HG03442 (cell line): Measurements from ENCODE around the gene PHF5A.

Experiments used
- ATAC-seq: cut with Tn5 transposase; IDR thresholded peaks from one replicate; pipeline ENCODE4 v1.9.1; 2021; ENCODE audit warnings: mild to moderate bottlenecking, moderate library complexity; ENCODE audit not compliant: unreplicated experiment

Gene PHF5A

DNA sequence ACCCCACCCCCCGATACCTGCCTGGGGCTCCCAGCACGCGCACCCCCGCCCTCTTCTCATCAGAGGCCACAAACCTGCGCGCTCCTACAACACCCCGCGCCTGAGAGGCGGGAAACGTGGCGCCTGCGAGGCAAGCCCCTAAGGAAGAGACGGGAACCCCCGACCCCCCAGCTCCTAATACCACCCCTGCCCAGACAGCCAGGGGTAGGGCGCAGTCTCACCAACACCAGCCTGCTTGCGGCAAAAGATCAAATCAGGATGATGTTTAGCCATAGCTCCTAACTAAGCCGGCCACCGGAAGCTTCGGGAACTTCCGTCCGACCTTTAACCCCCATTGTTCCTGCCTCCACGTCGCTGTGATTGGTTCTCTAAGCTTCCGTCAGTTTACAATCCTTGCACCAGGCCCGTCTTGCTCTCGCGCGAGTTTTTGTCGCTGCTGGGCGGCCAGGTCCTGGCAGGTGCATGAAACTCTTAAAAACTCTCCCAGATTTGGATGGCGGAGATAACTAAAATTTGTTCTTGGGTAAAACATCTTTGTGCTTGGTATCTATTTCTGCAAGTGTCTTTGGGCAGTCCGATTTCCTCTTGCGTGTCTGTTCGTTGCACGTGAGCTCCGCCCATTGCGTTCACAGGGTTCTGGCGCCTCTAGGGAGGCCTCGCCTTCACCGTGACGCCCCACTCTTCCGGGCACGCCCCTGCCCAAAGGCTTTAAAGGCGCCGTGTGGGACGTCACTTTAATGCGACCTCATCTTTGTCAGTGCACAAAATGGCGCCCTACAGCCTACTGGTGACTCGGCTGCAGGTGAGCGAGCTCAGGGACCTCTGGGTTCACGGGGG, at the start of gene PHF5A, which contains the start of gene ACO2:
Gene PHF5A (minus strand): TSS at position 312 of the 837 bp plus-strand sequence. CDS start 39 bp downstream, at position 273.
Gene ACO2 (plus strand): TSS at position 737 of the 837 bp plus-strand sequence. CDS start 30 bp downstream, at position 767.
- peak; percentile 75 for ATAC-seq

DNA sequence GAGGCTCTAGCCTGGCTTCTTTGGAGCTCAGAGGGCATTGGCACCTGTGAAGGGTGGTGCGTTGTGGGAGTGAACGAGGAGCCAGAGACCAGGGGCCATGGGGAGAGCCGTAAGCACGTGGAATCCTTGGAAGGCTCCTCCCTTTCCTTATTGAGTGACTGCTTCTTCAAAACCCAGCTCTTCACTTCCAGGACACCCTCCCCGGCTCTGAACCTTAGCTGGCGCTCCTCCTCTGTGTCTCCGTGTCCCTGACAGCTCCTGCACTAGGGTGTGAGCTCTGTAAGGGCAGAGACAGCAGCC, 49.5 kb upstream of the PHF5A start:
- no peak for ATAC-seq

DNA sequence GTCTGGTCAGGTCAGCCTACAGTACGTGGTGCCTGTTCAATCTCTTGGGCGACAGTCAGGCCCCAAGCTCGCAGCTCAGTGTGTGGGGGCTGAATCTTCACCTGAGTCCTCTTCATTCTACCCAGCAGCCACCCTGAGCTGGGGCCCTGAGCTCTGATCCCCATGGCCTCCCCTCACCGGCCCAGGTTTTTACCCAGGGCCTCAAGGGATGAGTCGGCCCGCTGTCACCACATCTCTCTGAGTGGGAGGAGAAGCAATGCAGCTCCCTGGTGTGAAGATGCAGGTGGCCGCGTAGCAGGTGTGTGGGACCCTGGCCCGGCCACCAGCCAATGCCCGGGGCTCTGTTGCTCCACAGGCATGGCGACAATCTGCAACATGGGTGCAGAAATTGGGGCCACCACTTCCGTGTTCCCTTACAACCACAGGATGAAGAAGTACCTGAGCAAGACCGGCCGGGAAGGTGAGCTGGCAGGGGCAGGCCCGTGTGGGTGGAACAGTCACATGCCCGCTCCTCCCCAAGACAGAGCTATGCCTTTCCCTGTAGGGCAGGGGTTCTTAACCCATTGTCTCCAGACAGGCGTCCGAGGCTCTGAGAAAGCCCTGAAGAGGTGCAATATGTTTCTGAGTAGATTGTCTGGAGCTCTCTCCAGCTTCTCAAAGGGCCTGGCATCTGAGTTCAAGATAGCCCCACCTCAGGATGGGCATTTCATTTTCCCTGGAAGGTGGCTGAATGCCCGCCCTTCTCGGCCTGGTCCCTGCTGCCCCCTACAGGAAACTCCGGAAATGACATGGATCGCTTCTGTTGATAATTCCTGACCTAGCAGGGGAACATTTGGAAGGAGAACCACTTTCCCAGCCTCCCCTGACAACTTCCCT, 48.9 kb upstream of the PHF5A start:
- ATAC-seq: no peak

DNA sequence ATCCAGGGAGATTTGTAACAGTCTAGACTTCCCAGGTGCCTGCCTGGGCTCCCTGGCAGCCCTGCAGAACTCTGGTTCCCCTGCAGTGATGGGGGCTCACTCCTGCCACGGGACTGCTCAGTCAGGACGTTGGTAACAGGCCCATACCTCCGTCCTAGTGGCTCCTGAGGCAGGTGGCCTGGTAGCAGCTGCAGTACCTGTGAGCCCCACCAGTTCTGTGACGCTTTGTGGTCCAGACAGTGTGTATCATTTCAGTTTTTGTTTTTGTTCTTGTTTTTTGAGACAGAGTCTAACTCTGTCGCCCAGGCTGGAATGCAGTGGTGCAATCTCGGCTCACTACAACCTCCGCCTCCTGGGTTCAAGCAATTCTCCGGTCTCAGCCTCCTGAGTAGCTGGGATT, 48.0 kb upstream of the PHF5A start:
- ATAC-seq: no peak

DNA sequence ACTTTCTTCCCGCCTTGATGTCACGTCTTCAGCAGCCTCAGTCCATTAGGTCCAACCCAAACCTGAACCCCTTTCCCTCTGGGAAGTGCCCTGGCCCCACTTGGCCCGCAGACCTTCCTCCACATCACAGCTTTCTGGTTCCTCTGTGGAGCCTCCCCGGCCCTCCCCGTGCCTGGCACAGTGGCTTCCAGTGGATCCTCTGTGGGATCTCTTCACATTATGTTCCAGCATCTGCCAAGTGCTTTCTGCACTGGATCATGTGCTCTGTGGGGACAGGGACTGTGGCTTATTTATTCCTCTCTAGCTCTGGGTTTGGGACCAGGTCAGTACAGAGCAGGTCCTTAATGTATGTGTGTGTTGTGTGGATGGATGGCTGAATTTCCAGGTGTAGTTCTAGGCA, 44.9 kb upstream of the PHF5A start:
- ATAC-seq: no peak

DNA sequence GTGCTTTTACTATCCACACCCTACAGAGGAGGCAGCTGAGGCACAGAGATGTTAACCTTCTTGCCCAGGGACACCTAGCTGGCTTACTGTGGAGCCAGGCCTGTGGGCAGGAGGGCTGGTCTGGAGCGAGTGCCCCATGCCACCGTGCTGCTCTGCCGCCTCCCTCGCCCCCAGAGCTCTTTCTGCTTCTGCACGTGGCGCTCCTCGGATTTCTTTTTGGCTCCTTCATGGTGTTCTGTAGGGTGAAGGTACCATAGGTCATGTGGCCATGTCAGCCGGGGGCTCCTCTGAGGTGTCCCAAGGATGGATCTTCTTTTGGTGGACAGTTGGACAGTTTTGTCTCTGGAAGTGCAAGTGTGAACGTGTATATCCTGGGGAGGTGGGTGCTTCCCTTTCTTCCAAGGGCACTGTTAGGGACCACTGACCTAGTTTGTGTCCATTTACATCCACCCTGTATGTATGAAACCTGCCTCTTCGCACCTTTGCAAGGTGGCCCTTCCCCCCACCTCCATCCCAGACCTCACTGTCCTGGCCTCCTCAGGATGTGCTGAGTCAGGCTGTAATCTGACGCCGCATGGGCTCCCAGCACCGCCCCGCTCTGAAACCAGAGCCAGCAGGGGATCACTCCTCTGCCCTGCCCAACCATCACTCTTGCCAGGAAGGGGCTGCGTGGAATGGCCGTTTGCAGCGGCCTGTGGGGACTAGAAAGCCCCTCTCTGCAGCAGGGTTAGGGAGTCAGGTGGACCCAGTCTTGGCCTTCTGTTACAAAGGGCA, 44.1 kb upstream of the PHF5A start:
- no peak for ATAC-seq

DNA sequence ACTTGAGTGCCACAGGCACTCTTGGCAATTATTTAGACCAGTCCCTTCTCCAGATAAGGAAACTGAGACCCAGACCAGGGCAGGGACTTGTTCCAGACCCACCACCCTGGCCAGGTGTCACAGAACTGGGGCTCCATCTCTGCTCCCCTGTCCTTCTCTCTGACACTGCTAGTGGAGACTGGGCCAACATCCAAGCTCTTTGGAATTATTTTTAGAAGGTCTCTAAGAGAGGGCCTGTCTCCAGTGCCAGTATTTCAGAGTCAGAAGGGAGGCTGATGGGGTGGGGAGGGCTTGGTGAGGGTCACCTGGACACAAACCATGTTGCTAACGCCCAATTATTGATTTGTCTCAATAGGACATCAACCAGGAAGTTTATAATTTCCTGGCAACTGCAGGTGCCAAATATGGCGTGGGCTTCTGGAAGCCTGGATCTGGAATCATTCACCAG, 43.1 kb upstream of the PHF5A start:
- ATAC-seq: no peak

DNA sequence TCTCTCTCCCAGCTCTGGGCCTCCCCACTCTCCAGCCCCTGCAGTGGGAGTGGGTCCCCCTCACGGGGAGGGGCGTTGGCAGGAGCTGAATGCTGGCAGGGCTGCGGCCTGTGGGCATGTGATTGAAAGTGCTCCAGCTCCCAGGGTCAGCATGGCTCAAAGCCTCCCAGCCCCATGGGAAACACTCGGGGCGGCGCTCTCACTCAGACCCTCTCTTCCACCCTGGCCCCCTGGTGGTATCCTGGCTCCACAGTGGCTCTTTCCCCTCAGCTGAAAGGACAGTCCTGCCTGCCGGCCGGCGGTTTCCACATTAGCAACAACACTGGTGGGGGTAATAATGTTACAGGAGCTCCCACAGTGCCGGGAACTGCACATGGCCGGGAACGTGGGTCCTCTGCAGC, 40.3 kb upstream of the PHF5A start:
- ATAC-seq: no peak

DNA sequence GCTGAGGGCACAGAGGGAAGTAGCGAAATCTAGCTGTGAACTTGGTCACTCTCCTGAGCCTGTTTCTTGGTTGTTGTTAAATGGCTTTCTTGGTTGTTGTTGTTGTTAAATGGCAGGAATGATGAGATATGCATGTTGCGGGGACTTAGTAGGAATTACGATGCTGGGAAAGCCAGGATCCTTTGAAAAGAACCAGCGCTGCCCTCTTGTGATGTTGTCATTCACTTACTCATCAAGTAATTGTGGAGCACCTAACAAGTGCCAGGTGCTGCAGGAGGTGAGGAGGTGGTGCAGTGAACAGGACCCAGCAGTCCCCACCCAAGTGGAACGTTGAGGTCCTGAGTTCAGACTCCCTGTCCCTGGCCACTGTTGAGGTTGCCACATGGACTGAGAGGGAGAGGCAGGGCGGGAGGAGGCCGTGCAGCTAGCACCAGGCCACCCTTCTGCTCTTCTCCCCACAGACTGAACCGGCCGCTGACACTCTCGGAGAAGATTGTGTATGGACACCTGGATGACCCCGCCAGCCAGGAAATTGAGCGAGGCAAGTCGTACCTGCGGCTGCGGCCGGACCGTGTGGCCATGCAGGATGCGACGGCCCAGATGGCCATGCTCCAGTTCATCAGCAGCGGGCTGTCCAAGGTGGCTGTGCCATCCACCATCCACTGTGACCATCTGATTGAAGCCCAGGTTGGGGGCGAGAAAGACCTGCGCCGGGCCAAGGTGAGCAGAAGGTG, 39.0 kb upstream of the PHF5A start:
- no peak for ATAC-seq

DNA sequence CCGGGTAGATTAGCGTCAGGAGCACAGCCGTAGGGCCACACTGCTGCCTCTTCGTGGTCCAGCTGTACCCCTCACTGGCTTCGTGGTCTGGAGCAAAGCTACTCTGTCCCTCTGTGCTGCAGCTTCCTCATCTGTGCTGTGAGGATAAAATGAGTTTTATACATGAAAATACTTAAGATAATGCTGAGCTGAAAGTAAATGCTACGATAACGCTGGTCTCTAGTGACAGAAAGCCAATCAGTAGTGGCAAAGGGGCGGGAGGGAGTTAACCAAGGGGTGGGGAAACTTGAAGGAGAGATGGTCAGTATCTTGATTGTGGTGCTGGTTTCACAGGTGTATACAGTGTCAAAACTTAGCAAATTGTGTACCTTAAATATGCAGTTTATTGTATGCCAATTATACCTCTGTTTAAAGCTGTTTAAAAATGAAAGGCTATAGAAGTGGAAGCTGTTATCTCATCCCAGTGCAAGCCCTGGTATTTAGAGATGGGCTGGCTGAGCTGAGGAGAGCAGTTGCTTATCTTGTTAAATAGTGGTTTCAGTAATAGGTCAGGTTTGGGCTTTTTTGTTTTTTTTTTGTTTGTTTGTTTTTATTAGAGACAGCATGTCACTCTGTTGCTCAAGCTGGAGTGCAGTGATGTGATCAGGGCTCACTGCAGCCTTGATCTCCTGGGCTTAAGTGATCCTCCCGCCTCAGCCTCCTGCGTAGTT, 37.2 kb upstream of the PHF5A start:
- no peak for ATAC-seq

GRCh38 chr22:41504816-41505215, 36.3 kb upstream of the PHF5A start:
- no peak for ATAC-seq

DNA sequence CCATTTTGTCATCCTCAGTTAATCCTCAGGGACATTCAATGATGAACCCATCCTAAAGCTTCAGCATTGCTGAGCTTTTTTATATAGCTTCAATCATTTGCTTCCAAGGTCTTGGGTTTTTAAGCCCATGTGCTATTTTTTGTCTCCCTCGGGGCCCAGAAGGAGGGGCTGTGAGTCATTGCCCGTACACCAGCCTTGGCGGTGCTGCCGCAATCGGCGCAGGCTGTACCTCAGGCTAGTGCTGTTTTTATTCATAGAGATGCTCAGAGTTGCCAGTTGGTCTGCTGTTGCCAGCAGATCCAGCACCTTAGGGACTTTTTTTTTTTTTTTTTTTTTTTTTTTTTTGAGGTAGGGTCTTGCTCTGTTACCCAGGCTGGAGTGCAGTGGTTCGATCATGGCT, 35.9 kb upstream of the PHF5A start:
- ATAC-seq: no peak

DNA sequence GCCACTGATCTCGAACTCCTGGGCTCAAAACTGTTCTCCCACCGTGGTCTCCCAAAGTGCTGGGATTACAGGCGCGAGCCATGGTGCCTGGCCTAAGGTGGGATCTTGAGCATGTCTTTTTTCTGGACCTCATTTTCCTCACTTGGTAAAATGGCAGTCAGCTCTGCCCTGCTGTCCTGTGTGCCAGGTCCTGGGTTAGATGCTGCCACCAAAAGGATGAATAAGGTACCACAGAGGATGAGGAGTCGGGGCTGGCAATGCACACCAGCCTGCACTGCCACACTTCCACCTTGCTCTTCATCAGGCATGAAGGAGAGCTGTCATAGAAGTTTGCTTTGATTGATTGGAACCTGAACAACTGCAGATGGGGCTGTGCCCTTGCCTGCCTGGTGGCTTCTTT, 32.7 kb upstream of the PHF5A start:
- no peak for ATAC-seq

- no peak for ATAC-seq
Measured at GRCh38 chr22:41500303-41500702, 31.8 kb upstream of the PHF5A start.

DNA sequence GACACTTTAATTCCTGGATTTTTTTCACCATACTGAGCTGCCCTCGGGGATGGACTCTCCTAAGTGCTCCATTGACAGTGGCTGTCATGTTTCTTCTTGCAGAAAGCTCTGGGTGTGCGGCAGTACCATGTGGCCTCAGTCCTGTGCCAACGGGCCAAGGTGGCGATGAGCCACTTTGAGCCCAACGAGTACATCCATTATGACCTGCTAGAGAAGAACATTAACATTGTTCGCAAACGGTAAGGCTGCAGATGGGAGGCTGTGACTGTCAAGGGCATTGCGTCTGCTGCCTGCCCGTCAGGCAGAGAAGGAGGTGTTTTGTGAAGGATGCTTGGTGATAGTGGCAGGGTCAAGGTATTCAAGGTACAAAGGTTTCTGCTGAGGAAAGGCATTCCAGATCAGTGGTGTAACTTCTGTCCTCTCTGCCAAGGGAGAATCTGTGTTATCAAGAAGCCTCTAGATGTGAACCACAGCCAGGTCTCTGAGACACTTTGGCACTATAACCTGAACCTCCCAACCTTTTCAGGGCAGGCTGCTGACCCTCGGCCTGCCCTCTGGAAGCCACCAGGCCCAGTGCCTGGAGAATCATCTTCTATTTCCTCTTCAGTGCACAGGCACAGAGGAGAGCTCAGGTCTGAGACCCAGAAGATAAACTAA, 31.3 kb upstream of the PHF5A start:
- no peak for ATAC-seq

- ATAC-seq: no peak
Measured at GRCh38 chr22:41498303-41498835, 29.9 kb upstream of the PHF5A start.

- no peak for ATAC-seq
Measured at GRCh38 chr22:41491374-41492100, 23.0 kb upstream of the PHF5A start.

DNA sequence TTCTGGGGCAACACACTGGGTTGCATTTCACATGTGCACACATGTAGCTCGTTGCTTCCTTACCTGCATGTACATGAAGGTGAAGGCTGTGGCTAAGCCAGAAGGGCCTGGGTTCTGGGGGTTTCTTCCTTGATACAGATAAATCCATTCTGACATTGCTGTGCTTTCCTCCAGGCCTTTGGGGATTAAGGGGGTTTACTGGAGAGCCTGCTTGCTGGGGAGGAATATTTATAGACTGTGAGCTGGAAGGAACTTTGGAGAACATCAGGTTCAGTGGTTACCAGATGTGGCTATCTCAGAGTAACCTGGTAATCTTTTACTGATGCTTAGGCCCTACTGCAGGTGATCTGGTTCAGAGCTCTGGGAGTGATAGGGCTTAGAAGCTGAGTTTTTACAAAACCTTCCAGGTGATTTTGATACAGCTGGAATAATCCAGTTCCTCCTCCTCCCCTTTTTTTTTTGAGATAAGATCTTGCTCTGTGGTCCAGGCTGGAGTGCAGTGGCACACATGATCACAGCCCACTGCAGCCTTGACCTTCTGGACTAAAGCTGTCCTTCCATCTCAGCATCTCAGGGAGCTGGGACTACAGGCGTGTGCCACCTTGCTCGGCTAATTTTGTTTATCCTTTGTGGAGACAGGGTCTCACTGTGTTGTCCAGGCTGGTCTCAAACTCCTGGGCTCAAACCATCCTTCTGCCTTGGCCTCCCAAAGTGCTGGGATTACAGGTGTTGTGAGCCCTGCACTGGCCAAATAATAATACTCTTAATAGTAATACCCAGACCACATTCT, 20.3 kb upstream of the PHF5A start:
- no peak for ATAC-seq
